HEK293 (cell line): Measurements from ENCODE around the gene RND1.

Source experiments
- CTCF ChIP-seq: fragments of 450-650 bp; formaldehyde crosslinking; IDR thresholded peaks from 2 replicates; pipeline ENCODE4 v1.5.1; 2016; ENCODE audit warnings: missing biosample characterization, missing genetic modification characterization
- ELK4 ChIP-seq: IDR thresholded peaks from 2 replicates; pipeline ENCODE4 v1.6.1; 2011; ENCODE audit warnings: mild to moderate bottlenecking, low read depth, low read length, borderline replicate concordance
- MYNN ChIP-seq: fragments of 450-650 bp; formaldehyde crosslinking; IDR thresholded peaks from 2 replicates; pipeline ENCODE4 v1.5.1; 2016; ENCODE audit warnings: missing biosample characterization, missing genetic modification characterization, borderline replicate concordance
- PBX3 ChIP-seq: sonication (generic); formaldehyde crosslinking; IDR thresholded peaks from 2 replicates; pipeline ENCODE4 v1.8.1; 2022; ENCODE audit warnings: mild to moderate bottlenecking, moderate library complexity, missing genetic modification reagents
- YY1 ChIP-seq: fragments of 450-650 bp; formaldehyde crosslinking; IDR thresholded peaks from 2 replicates; pipeline ENCODE4 v1.5.1; 2018; ENCODE audit warnings: missing biosample characterization, missing genetic modification characterization
- ZBTB17 ChIP-seq: fragments of 450-650 bp; formaldehyde crosslinking; IDR thresholded peaks from 2 replicates; pipeline ENCODE4 v1.5.1; 2016; ENCODE audit warnings: missing biosample characterization, missing genetic modification characterization
- ZFP41 ChIP-seq: fragments of 450-650 bp; formaldehyde crosslinking; IDR thresholded peaks from 2 replicates; pipeline ENCODE4 v1.5.1; 2016; ENCODE audit warnings: missing biosample characterization, missing genetic modification characterization, borderline replicate concordance
- ZNF174 ChIP-seq: fragments of 450-650 bp; formaldehyde crosslinking; IDR thresholded peaks from 2 replicates; pipeline ENCODE4 v1.5.0; 2017; ENCODE audit warnings: missing biosample characterization, mild to moderate bottlenecking, missing genetic modification characterization
- ZNF513 ChIP-seq: fragments of 450-650 bp; IDR thresholded peaks from 2 replicates; pipeline ENCODE4 v1.5.1; 2018; ENCODE audit warnings: missing biosample characterization, missing genetic modification characterization
- ZNF561 ChIP-seq: fragments of 450-650 bp; IDR thresholded peaks from 2 replicates; pipeline ENCODE4 v1.5.1; 2018; ENCODE audit warnings: missing biosample characterization, missing genetic modification characterization, borderline replicate concordance

GRCh38 chr12:48813465-48814261 is 52.0 kb downstream of the RND1 start:
- TF ChIP-seq ZFP41 (no peak), ELK4 (no peak), CTCF (tag by site-specific recombination) (no peak), ZBTB17 (tag by site-specific recombination) (no peak), ZNF561 (no peak), PBX3 (no peak), YY1 (tag by site-specific recombination) (no peak), ZNF174 (no peak), MYNN (tag by site-specific recombination) (no peak), ZNF513 (tag by site-specific recombination) (no peak)
